Measurements from ENCODE around the gene NRP2.

NRP2 gene

DNA sequence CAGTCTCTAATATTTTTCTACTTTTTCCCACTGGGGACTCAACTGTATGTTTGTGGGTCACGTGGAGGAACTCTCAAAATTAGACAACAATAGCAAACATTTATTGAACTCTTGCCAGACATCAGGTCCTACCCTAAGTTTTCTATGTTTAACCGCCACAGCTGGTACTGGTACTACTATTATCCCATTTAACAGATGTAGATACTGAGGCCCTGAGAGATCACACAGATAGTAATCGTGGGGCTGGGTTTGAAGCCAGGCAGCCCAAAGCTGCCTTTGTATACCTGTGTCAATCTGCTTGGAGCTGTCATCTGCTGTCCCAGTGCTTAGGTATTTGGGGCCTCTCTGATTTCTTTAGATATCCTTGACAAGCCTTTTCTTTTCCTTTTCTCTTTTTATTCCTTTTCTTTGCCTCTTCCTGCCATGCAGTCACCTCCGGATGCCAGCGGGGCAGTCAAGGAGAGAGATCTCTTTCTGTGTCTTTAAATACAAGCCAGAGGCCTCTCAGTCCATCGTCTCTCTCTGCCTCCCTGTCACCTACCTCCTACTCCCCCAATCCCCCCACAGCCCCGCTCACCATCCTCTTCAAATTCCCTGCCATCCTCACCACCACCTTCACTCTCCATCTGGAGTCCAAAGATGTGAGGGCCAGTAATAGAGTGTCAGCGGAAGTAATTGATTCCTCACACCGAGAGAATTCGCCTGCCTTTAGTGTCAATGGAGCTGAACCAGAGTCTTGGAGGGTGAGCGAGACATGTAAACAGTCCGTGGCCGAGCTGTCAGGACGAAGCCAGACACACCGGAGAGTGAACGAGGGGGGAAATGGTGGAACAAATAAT lies 23.4 kb downstream of the NRP2 start:
- no peak for DNase-seq (ENCODE audit: extremely low read depth in 1 of 2, low read depth in 1 of 2)

DNA sequence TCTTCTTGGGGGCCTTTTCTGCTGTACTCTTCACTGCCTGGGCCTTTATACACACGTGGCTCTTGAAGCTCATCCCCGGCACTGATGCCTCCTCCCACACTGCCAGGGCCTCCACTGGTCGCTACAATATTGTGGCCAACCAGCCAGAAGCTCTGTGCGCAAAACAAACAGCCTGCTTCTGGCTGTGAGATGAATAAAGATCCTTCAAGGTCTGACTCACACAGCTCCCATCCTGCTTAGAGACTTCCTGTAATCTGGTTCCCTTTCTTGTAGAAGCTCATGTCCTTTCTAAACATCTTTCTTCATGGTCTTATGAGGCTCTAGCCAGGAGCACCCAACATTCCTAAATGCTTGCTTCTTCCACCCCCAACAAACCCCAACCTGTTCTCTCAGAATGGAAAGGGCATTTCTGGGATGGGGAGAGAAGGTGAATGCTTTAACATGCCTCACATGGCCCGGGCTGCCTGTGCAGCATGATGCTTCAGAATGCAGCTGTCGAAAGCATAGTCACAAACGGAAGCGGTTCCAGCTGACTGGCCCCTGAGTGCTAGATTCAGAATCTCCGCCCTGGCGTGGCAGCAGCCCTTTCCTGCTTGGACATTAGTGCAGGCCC lies 24.6 kb downstream of the NRP2 start:
- no peak for DNase-seq (ENCODE audit: extremely low read depth in 1 of 2, low read depth in 1 of 2)

DNA sequence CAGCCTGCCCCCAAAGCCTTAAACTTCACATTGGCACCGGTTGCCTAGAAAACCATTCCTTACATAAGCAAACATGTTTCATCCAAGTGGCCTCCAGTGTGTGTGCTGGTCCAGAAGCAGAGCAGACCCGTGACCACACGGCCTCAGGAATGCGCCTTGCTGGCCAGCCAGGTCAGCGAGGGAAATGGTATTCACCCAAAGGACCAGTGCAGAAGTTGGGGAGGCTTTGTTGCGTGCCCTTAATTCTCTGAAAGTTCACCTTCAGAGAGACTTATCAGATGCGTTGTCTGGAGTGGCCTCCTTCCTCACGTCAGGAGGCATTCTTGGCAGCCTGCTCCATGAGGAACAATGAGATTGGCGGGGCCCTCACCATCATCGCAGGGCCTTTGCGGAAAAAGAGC lies 25.9 kb downstream of the NRP2 start:
- DNase-seq (ENCODE audit: extremely low read depth in 1 of 2, low read depth in 1 of 2): no peak

DNA sequence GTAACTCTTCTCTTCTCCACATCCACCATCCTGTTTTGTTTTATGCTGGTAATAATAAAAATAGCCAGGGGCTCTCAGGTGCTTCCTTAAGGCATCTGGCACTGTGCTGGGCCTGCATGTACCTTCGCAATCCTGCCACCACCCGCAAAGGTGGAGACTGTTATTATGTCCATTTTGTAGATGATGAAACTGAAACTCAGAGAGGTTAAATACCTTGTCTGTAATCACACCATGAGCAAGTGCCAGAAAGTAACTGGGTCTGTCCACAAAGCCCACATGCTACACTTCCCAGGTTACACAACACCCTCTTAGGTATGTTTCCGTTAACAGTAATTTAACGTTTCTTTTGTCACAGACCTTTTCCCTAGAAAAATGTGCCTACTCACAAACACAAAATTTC lies 27.0 kb downstream of the NRP2 start:
- DNase-seq (ENCODE audit: extremely low read depth in 1 of 2, low read depth in 1 of 2): no peak

DNA sequence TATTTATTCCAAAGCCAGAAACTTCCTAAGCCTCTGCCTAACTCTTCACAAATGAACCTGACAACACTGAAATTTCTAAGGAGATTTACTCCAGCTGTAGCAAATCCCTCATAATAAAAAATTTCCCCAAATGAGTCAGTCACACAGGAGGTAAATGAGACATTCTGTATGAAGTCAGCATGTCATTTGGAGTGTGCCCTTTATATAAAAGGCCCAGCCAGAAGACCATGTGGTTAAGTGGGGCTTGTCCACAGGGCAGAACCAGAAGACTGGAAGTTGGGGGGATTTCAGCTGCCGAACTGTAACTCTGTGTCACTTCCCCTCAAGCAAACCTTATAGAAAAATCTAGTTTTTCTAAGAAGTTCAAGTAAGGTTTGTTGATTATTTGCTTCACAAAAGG lies 30.2 kb downstream of the NRP2 start:
- DNase-seq (ENCODE audit: extremely low read depth in 1 of 2, low read depth in 1 of 2): no peak

DNA sequence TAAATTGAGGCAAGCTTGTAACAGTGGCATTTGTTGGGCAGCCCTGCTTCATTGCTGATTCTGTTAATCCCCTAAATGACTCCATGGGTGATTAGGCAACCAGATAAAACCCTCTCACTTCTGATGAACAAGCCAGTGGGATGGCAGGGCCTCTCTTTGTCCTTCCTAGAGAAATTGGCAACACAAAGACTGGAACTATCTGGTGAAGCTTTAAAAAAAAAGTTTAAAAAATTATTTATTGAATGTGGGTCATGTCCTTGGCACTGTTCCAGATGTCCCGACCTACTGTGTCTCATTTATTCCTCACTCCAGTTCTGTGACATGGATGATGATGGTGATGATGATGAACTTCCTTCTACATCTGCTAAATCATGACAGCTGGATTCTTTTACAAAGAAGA lies 30.8 kb downstream of the NRP2 start:
- no peak for DNase-seq (ENCODE audit: extremely low read depth in 1 of 2, low read depth in 1 of 2)

DNA sequence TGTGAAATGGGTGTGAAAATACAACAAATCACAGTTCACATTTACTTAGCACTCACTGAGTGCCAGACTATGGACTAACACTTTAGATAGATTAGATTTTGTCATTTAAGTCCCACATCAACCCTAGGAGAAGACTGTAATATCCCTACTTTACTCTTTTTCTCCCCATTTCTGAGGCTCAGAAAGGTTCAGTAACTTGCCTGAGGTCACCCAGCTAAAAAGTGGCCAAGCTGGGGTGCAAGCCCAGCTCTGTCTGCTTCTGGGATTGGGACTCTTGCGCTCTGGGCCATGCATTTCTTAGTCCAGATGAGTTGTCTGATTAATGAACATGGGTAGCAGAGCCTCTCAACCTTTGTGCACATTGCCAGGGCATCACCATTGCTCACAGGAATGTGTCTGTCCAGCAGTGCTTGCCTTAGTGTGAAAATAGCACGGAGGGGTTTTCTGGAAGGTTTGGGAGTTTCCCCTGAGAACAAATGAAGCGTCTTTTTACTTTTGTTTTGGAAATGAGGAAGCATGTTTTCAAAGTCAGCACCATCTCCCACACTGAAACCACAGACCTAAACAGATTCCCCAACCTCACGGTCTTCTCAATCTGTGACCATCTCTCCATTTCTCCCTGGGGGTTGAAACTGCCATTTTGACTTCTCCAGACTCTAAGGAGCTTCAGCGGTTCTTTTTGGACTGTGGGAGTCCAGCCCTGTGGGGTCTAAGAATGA lies 31.9 kb downstream of the NRP2 start:
- DNase-seq (ENCODE audit: extremely low read depth in 1 of 2, low read depth in 1 of 2): no peak

DNA sequence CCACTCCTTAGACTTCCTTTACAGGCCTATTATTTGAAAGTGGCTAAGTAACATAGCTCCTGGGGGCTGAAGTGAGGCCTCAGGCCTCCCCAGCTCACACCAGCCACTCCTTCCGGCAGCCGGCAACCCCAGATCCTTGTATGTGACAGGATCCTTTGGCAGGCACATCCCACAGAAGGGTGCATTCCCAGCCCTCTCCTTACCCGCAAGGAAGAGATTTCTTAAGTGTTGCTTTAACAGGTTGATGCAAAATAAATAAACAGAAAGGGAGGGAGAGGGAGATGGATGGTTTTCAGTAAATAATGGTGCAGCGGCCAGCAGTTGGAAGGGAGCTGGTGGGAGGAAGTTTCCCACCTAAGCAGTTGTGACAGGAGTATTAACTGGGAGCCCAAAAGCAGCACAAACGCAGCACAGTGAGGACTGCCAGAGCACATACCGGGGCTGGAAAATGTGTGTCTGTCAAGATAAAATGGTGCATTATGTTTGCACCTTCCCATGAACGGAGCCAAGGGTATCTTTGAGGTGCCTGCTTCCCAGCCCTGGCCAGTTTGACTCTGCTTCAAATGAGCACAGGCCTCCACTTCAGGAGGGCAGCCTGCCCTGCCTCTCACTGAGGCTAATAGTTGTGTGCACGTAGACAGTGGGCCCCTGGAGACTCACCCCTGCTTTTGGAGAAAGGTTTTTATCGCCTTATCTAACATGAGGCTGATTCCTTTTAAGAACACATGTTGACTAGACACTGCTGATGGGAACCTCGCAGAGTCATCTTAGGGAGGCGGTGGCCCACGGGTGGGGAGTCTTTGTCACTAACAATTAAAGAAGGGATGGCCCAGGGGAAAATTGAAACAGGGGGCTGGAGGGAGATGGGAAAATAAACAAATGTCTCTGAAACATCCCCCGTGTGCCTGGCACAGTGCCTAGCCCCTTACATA lies 32.8 kb downstream of the NRP2 start:
- no peak for DNase-seq (ENCODE audit: extremely low read depth in 1 of 2, low read depth in 1 of 2)

DNA sequence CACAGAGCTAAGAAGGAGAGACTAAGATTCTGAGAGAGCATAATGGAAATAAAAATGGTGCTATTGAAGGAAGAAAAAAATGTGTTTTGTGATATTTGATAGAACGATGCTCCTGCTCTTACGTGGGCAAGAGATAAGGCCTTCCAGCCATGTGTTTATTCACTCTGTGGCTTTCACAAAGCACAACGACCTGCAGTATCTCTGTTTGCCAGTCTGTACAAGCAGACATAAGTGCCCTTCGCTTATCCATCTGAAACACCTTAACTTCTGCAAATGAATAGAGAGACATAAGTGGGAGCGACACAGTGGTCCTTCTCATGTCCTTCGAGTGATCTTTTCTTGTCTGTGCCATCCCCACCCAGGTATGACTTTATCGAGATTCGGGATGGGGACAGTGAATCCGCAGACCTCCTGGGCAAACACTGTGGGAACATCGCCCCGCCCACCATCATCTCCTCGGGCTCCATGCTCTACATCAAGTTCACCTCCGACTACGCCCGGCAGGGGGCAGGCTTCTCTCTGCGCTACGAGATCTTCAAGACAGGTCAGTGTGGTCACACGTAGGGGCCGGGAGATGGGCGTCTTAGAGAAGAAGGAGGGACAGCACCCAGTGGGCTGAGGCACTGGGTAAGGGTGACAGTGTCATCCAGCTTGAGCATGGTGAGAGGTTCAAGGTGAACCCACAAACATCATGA lies 33.7 kb downstream of the NRP2 start:
- no peak for DNase-seq (ENCODE audit: extremely low read depth in 1 of 2, low read depth in 1 of 2)

DNA sequence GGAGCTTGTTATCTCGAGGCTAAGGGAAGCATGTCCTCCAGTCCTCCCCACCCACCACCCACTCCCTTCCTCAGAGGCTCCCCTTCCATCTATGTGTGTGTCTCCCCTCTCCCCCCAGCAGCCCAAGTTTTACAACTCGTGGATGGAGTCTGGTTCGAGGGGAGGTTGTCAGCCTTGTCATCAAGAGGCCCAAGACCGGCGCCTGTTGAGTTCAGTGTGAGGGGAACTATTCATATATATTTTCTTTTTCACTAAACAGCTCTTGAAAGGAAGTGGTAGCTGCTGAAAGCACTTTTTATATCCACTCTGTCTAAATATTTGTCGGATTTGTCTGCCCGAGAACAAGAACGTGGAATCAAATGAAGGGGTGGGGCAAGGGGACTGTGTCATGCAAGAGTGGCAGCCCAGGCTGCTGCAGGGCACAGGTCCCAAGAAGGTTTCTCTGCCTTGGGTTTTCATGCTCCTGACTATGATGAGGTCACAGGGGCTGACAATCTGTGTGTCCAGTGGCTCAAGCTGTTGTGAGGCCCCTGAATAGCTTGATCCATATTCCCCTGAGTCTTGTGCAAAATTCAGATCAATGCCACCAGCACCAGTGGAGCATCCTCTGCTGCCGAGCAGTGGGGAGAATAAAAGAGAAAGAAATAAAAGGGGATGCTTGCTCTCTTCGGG lies 35.0 kb downstream of the NRP2 start:
- no peak for DNase-seq (ENCODE audit: extremely low read depth in 1 of 2, low read depth in 1 of 2)

DNA sequence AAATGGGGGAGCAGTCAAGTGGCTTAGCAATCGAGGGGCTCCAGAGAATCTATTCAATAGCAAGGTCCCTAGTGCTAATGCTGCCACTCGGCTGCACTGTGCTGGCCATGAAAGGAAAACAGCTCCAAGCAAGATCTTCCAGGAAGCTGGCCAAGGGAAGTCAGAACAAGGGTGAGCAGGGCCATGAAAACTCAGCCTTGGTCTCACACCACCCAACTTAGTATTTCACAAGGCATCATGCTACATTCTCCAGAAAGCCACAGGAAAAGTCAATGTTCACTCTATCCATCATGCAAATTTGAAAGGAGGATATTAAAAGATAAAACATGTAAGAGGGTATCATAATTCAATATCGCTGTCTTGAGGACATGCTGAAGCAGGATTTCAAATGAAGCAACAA lies 35.7 kb downstream of the NRP2 start:
- DNase-seq (ENCODE audit: extremely low read depth in 1 of 2, low read depth in 1 of 2): no peak

DNA sequence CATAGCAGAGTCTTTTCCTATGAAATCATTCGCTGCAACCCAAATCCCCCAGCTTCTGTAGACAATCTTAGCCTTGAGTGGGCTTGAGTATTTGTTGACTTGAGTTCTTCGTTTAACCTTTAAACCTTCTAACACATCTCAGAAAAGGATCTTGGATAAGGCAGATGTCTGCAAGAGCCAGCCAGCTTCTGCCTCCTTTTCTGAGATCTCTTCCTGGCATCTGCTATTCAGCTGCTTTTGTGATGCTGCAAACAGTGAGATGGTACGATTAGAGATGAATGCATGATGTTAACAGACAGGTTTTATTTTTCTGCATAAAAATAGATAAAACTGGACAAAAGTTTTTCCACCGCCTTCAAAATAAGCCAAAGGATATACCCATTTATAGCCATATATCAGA lies 37.5 kb downstream of the NRP2 start:
- no peak for DNase-seq (ENCODE audit: extremely low read depth in 1 of 2, low read depth in 1 of 2)

DNA sequence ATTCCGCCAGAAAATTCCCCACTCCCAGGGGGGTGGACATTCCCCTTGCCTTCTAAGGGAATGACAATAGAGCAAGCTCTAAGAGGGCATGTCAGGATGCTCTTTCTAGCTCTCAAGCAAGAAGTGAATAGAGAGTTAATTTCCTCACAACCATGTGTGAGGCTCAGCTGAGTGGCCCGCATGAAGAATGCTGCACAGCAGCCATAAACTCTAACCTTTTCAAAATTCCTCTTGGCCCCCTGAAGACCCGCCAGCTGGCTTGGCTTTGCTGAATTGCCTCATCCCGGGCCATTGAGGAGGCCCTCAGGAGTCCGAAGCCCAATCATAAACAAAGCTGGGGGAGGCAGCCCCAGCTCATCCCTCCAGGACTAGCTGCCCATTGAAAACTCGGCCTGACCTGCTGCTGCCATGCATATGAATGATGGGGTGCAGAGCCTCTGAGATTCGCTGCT lies 38.2 kb downstream of the NRP2 start:
- DNase-seq (ENCODE audit: extremely low read depth in 1 of 2, low read depth in 1 of 2): no peak

DNA sequence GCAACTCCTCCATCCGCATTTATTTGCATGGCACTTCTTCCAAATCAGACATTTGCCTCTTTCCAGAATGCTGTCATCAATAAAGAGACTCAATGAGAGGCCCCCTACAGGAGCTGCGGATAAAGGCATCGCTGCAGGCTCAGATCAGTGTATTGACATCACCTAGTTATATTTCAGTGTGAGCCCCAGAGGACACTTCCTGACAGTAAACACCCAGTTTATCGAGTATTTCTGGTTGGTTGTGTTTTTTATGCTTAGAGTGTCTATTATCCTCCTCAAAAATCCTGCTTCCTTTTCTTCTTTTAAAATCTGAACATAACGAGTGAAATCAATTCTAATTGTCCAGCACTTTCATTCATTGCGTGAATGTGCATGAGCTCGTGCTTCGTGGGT lies 38.8 kb downstream of the NRP2 start:
- DNase-seq (ENCODE audit: extremely low read depth in 1 of 2, low read depth in 1 of 2): no peak

DNA sequence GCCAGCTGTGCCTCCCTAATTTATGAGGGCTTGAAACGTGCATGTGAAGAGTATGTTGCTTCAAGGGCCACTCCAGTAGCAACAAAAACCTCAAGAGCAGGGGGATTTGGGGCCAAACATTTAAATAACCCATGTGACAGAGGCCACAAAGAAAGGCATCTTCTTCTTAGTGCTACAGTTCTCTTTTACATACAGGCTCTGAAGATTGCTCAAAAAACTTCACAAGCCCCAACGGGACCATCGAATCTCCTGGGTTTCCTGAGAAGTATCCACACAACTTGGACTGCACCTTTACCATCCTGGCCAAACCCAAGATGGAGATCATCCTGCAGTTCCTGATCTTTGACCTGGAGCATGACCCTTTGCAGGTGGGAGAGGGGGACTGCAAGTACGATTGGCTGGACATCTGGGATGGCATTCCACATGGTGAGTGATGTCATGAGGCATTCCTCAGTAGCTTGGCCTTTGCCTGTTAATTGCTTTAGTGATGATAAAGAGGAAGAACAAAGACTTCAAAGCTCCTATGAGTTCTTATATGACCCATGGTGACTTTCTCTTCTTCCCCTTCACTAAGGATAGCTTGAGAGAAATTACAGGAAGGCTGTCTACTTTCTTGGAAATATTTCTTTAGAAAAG lies 40.1 kb downstream of the NRP2 start:
- DNase-seq (ENCODE audit: extremely low read depth in 1 of 2, low read depth in 1 of 2): no peak

DNA sequence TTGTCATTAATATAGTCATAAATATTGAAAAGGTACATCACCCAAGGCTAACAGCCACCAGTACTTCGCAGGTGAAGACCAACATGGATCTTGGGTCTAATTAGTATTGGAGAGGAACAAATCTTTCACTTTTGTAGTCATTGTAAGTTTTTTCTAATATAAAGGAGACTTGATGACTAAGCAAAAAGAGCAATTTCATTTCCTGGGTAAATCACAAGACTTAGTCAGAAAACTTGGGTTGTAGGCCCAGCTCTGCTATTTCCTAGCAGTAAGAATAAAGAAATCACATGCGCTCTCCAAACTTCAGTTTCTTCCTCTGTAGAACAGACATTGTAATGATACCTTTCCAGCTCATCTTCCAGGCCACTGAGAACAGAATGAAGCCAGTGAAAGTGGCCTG lies 40.9 kb downstream of the NRP2 start:
- DNase-seq (ENCODE audit: extremely low read depth in 1 of 2, low read depth in 1 of 2): no peak

DNA sequence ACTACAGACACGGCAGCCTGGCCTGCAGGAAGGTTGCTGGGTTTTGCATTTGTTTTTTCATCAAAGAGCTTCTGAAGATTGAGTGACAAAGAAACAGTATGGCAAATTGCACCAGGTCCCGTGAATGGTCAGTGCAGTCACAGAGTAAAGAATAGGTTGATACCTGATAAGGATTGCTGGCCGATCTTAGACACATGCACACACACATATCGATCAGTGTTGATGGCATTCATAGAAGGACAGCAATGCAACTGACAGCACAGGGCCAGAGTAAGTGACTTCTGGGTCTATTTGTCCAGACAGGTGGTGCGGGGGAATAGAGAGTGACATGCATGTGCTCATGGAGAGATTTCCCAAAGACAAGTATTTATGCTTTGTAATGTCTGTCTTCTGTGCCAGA lies 42.8 kb downstream of the NRP2 start:
- DNase-seq (ENCODE audit: extremely low read depth in 1 of 2, low read depth in 1 of 2): no peak

DNA sequence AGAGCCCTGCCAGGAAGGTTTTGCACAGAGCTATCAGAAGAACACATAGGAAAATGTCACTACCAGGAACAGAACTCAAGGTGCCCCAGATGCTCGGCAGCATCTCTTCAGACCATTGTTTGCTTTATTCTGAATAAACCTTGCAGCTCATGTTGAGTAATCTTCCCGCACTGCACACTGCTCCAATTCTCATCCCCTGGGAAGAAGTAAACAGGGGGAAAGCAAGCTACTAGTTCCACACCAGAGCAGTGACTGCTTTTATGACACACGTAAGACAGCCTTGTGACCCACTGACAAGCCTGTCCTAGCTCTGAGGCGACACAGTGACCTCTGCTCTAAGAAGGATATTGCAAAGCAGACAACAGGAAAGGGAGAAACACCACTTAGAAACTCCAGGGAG lies 44.2 kb downstream of the NRP2 start:
- DNase-seq (ENCODE audit: extremely low read depth in 1 of 2, low read depth in 1 of 2): no peak

DNA sequence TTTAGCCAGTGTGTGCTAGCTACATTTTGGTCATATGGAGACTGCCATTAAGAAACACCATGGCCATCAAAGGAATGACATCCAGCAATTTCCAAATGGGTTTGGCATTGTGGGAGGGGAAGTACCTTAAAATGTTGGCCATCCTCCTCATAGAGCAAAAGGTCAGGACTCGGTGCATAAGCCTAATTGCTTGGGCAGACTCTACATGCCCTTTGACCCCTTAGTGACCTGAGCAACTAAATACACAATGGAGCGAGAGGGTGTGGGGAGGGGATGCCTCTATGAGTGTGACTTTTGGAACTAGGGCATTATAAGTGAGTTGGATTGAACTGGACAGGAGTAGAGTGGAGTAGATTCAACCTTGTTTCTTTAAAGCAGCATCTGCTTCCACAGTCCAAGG lies 44.9 kb downstream of the NRP2 start:
- DNase-seq (ENCODE audit: extremely low read depth in 1 of 2, low read depth in 1 of 2): no peak

Data from activated CD8-positive, alpha-beta memory T cell treated with anti-CD3 and anti-CD28 coated beads for 1 hour (primary cell).